ENCODE measurements around the gene TBC1D22A. TPM values are rescaled to one million over a fixed set of nuclear protein-coding genes. Genes with fewer than 3 reads are reported as not detected.

TBC1D22A gene
- total RNA-seq, 1 experiment from 2014 or later: 14.3 TPM

- intact Hi-C loops (cut with micrococcal nuclease): no loop called here
- H3K9me2 ChIP-seq (replicated peaks; ENCODE audit: low read length): no peaks in the 10 kb centered on the region
- ATAC-seq: no peak
- no peaks in the 10 kb centered on the region for H3K79me2 ChIP-seq (ENCODE audit: low read length)
- no TSS peak for BruUV-seq (replicated peaks)
- H4K20me1 ChIP-seq (ENCODE audit: low read length): no peaks in the 10 kb centered on the region
- no peaks in the 10 kb centered on the region for H3K27me3 ChIP-seq (ENCODE audit: low read length)
- POLR2A ChIA-PET (ENCODE audit: unreplicated experiment): no interaction called here
- H3K9ac ChIP-seq (ENCODE audit: low read length): no peak overlapping the region
- no peak overlapping the region for H3K27ac ChIP-seq (ENCODE audit: low read length)
- H3K9me3 ChIP-seq (ENCODE audit: low read length): no peaks in the 10 kb centered on the region
- no peaks in the 10 kb centered on the region for H3F3A ChIP-seq (ENCODE audit: low read length, unreplicated experiment)
- no peaks in the 10 kb centered on the region for H3K4me1 ChIP-seq (ENCODE audit: insufficient read depth, low read length)
- H3K36me3 ChIP-seq (ENCODE audit: low read depth, low read length): no peaks in the 10 kb centered on the region
- H2AFZ ChIP-seq (ENCODE audit: low read length): no peak overlapping the region
- H3K4me2 ChIP-seq (ENCODE audit: low read length): no peak overlapping the region
- CTCF ChIA-PET: no interaction called here
- TF ChIP-seq CTCF (conservative IDR thresholded peaks at IDR 0.05; ENCODE audit: low read depth, low read length) (no peak), EZH2phosphoT487 (IDR thresholded peaks at IDR 0.05; ENCODE audit: borderline replicate concordance, low read length) (no peak), EZH2 (IDR thresholded peaks at IDR 0.05; ENCODE audit: low read length, unreplicated experiment) (no peak)
- no peak for DNase-seq
- H3K4me3 ChIP-seq (ENCODE audit: low read length): no peak overlapping the region
Observed at GRCh38 chr22:47065756-47066615, 303.5 kb downstream of the TBC1D22A start.

GRCh38 chr22:47066616-47066905 is 304.1 kb downstream of the TBC1D22A start:
- H3F3A ChIP-seq (ENCODE audit: low read length, unreplicated experiment): no peaks in the 10 kb centered on the region
- no peaks in the 10 kb centered on the region for H3K36me3 ChIP-seq (ENCODE audit: low read depth, low read length)
- no peaks in the 10 kb centered on the region for H3K27me3 ChIP-seq (ENCODE audit: low read length)
- H4K20me1 ChIP-seq (ENCODE audit: low read length): no peaks in the 10 kb centered on the region
- DNase-seq (no peak), ATAC-seq (no peak)
- no peaks in the 10 kb centered on the region for H3K79me2 ChIP-seq (ENCODE audit: low read length)
- no peak overlapping the region for H3K27ac ChIP-seq (ENCODE audit: low read length)
- no peak overlapping the region for H3K4me2 ChIP-seq (ENCODE audit: low read length)
- POLR2A ChIA-PET (ENCODE audit: unreplicated experiment): no interaction called here
- H3K9me2 ChIP-seq (replicated peaks; ENCODE audit: low read length): no peaks in the 10 kb centered on the region
- CTCF ChIA-PET: no interaction called here
- H3K9me3 ChIP-seq (ENCODE audit: low read length): no peaks in the 10 kb centered on the region
- TF ChIP-seq EZH2phosphoT487 (IDR thresholded peaks at IDR 0.05; ENCODE audit: borderline replicate concordance, low read length): no peak
- TF ChIP-seq EZH2 (IDR thresholded peaks at IDR 0.05; ENCODE audit: low read length, unreplicated experiment): no peak
- no peak for TF ChIP-seq CTCF (conservative IDR thresholded peaks at IDR 0.05; ENCODE audit: low read depth, low read length)
- H3K4me1 ChIP-seq (ENCODE audit: insufficient read depth, low read length): no peaks in the 10 kb centered on the region
- H3K9ac ChIP-seq (ENCODE audit: low read length): no peak overlapping the region
- no peak overlapping the region for H3K4me3 ChIP-seq (ENCODE audit: low read length)
- intact Hi-C loops (cut with micrococcal nuclease): no loop called here
- no TSS peak for BruUV-seq (replicated peaks)
- H2AFZ ChIP-seq (ENCODE audit: low read length): no peak overlapping the region

- TF ChIP-seq EZH2phosphoT487 (IDR thresholded peaks at IDR 0.05; ENCODE audit: borderline replicate concordance, low read length) (no peak), EZH2 (IDR thresholded peaks at IDR 0.05; ENCODE audit: low read length, unreplicated experiment) (no peak), CTCF (conservative IDR thresholded peaks at IDR 0.05; ENCODE audit: low read depth, low read length) (no peak)
- DNase-seq: no peak
- no peak overlapping the region for H3K27ac ChIP-seq (ENCODE audit: low read length)
- no peaks in the 10 kb centered on the region for H3K9me3 ChIP-seq (ENCODE audit: low read length)
- H3K9ac ChIP-seq (ENCODE audit: low read length): no peak overlapping the region
- H2AFZ ChIP-seq (ENCODE audit: low read length): no peak overlapping the region
- BruUV-seq (replicated peaks): no TSS peak
- H3K9me2 ChIP-seq (replicated peaks; ENCODE audit: low read length): no peaks in the 10 kb centered on the region
- no peaks in the 10 kb centered on the region for H4K20me1 ChIP-seq (ENCODE audit: low read length)
- POLR2A ChIA-PET (ENCODE audit: unreplicated experiment): no interaction called here
- CTCF ChIA-PET: no interaction called here
- H3K27me3 ChIP-seq (ENCODE audit: low read length): no peaks in the 10 kb centered on the region
- intact Hi-C loops (cut with micrococcal nuclease): no loop called here
- no peak for ATAC-seq
- H3F3A ChIP-seq (ENCODE audit: low read length, unreplicated experiment): no peaks in the 10 kb centered on the region
- no peak overlapping the region for H3K4me2 ChIP-seq (ENCODE audit: low read length)
- H3K4me3 ChIP-seq (ENCODE audit: low read length): no peak overlapping the region
- H3K79me2 ChIP-seq (ENCODE audit: low read length): no peaks in the 10 kb centered on the region
- no peaks in the 10 kb centered on the region for H3K4me1 ChIP-seq (ENCODE audit: insufficient read depth, low read length)
- no peaks in the 10 kb centered on the region for H3K36me3 ChIP-seq (ENCODE audit: low read depth, low read length)
Observed at GRCh38 chr22:47067321-47067890, 305.0 kb downstream of the TBC1D22A start.

All from PC-3 (cell line).